GM18861 (cell line): Measurements from ENCODE around the gene LRRC8D.
A peak's percentile ranks its signal among the peaks of the same experiment; 100 is the strongest.
"Not testable (repeated sequence)": the region's sequence is repeated elsewhere in the genome, so short reads cannot be mapped to it uniquely, and the experiment has no call there.

ENCODE experiments used
- ATAC-seq: cut with Tn5 transposase; IDR thresholded peaks from one replicate; pipeline ENCODE4 v1.9.1; 2021; ENCODE audit not compliant: unreplicated experiment

The LRRC8D gene

DNA sequence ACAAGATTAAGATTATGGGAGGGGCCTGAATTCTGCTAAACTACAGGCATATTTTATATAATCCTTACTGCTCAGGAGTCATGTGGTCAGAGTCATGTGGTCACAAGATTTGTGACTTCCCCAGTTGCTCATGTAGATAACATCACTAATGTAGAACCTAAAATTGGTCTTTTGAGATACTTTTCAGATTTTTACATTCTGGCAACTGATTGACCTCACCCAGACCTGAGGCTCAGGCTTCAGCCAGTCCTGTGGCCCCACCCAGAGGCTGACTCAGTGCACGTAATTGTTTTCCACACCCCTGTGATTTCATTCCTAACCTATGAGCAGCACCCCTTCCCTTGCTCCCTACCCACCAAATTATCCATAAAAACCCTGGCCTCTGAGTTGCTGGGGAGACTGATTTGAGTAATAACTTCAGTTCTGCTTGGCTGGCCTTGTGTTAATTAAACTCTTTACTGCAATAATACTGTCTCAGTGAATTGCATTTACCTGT, 132.3 kb downstream of the LRRC8D start:
- ATAC-seq: peak; percentile 54

DNA sequence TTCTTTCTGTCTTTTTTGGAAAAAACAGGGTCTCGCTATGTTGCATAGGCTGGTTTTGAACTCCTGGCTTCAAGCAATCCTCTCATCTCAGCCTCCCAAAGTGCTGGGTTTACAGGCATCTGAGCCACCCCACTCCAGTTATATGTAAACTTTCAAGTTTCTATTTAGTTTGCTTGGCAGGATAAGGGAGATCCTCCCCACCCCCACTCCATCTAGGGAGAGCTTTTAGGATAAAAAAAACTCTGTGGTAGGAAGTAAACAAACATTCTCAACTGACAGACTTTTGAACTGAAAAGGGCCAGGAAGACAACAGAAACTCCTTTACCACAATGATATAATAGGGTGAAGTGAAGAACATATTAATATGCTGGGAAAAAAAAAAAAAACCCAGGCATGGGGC, 133.1 kb downstream of the LRRC8D start:
- no peak for ATAC-seq

DNA sequence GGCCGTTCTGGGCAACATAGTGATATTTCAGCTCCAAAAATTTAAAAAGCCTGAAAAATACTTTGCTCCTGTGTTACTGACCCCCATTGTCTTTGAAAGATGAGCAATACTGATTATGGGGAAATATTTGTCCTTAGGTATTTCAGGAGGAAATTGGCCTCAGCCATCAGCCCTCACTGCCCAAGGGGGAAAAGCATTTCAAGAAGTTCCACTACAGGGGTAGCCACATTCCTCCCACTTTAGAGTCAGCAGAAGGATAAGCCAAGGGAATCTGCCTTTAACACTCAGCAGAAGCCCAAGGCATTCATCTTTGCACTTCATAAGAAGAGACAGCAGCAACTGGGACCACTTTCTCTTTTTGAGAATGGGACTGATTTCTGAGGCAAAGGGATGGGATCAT, 133.6 kb downstream of the LRRC8D start:
- ATAC-seq: no peak

DNA sequence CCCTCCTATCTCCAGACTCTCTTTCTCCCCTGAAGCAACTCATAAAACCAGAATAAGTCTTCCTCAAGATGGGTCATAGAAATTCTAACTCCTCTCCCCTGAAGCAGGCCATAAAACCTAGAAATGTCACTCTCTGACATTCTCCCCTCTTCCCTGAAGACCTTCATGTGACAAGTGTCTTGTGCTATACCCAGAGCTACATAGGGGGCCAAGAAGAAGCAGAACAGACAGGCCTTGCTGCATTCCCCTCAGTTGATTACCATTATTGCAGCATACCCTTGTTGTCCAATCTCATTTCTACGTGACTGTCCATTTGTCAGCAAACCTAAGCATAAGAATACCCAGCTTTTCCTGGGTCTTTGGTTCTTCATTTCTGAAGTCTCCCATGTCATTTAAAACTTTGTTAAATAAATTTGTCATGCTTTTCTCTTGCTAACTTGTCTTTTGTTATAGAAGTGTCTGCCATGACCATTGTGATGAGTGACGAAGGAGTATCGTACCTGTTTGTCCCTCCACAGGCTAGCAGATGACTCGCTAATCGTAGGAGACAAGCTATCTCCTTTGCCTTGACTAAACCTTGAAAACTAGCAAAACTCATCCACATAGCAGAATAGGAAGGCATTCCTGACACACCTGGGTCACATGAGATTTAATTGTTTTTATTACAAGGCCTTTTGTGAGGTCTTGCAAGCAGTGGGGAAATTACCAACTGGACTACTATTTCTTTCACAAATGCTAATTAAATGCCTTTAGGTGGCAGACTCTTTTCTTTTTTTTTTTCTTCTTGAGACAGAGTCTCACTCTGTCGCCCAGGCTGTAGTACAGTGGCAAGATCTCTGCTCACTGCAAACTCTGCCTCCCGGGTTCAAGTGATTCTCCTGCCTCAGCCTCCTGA, 134.7 kb downstream of the LRRC8D start:
- no peak for ATAC-seq

DNA sequence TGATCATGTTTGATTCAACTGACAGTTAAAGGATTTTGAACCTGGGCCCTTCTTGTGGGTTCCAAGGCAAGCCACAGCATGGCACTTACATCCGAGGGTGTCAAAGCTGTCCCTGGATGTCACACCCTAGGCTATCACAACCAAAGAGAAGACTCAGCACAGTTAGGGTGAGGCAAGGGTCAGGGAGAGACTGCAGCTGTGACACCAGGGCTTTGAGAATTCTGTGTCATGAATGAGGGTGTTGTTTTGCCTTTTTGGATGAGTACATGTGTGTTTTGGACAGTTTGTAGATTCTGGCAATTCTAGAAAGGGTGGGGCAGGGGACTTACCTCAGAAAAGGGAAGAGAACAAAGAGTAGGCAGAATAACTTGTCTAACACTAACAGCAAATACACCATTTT, 136.3 kb downstream of the LRRC8D start:
- no peak for ATAC-seq

DNA sequence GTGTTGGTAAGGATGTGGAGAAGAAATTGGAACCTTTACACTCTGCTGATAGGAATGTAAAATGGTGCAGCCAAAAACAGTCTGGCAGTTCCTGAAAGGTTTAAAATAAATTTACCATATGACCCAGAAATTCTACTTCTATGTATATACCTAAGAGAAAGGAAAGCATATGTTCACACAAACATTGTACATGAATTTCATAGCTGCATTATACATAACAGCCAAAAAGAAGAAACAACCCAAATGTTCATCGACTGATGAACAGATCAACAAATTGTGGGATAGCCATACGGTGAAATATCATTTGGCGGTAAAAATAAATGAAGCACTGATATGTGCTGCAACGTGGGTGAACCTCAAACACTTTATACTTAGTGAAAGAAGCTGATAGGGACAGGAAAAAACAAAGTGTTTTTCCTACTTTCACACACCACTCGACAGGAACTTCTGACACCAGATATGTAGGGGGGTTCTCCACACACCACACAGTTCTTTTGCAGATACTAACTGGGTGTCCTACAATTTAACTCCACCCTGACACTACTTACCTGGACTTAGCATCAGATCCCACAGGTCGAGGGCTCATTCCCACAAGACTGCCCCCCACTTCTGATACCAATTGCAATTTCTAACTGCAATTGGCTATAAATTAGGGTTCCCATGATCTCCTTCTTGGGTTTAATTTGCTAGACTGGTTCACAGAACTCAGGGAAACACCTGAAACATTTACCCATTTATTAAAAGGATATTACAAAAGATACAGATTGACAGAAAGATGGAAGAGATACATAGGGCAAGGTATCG, 138.2 kb downstream of the LRRC8D start:
- no peak for ATAC-seq

DNA sequence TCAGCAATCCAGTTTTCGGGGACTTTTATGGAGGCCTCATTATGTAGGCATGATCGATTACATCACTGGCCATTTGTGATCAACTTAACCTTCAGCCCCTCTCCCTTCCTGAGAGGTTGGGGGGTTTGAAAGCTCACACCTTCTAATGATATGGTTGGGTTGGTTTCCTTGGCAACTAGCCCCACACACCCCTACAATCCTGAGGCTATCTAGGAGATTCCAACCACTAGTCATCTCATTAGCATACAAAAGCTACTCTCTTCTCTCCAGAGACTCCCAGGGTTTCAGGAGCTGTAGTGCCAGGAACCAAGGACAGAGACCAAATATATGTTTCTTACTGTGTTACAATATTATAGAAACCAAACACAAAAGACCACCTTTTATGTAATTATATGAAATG, 138.9 kb downstream of the LRRC8D start:
- no peak for ATAC-seq

DNA sequence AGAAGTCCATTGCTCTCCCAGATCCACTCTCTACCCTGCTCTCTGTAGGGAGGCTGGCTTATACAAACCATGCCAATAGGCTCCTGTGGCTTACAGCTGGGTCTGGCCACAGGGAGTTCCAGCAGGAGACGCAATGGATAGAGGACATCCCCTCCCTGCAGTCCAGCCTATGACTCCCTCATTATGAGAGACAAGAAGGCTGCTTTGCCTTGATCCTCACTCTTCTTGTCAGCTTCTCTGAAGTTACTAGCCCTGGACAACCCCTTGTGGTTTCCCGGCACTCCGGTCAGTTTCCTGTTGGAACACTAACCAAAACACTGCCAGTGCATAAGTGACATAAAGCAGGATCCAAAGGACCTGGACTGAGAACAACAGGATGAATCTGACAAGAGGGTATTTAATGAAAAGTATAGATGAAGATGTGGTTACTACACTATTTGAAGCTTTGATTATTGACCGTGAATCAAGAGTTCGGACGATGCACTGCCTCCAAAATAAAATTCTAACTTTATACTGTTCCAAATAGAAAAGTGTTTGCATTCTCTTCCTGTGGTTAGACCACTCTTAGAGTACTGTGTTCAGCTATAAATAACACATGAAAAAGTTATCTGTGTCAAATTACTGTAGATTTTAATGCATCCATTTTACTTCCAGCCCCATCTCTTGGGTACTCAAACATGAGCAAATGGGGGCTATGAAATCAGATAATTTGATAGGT, 141.4 kb downstream of the LRRC8D start:
- ATAC-seq: no peak

DNA sequence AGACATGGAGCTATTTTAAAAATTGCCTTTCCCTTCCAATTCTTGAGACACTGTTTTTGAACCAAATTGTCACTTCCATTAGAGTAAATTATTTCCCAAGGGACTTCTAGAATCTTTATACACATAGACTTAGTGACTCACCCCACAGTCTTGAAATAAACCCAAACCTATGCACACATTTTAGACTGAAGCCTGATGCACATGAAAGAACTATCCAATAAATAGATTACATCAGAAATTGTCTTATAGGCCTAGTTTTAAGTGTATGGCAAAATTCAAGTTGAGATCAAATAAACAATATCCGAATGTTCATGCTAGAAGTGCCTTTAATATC, 141.9 kb downstream of the LRRC8D start:
- no peak for ATAC-seq

DNA sequence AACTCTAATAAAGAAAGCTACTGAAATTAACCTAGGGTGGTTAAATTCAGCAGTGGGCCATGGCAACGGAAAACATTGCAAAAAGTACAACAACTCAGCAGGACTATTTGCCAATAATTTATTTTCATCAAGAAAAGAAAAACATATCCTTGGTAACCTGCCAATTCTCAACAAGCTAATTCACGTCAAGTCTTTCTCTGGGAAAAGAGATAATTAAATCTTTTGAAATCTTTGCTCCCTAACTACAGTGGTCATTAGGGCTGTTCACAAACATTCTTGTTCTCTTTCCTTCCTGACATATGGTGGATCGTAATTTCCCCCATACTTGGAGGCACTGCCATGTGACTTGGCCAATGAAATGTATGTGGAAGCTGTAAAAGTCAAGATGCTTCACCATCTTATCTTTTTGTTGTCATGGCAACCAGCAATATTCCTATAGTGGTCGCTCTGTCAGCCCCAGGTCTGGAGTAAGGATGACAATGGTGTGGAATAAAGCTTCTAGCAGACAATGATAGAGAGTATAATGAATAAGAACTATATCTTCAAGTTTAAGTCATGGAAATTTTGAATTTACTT, 144.4 kb downstream of the LRRC8D start:
- no peak for ATAC-seq

DNA sequence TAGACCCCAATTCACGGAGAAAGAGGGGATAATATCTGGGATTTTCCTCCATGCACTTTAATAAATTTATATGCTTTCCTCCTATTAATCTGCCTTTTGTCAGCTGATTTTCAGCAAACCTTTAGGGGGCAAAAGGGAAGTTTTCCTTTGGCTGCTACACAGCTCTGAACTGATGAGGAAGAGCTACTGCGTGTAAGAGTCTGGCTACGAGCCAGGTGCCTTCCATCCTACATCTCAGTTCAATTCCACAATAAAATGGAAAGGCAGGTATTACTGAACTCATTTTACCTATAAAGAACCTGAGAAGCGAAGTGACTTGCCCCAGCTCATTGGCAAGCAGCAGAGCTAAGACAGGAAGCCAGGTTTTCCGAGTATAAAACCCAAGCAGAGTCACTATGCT, 145.8 kb downstream of the LRRC8D start:
- ATAC-seq: no peak

DNA sequence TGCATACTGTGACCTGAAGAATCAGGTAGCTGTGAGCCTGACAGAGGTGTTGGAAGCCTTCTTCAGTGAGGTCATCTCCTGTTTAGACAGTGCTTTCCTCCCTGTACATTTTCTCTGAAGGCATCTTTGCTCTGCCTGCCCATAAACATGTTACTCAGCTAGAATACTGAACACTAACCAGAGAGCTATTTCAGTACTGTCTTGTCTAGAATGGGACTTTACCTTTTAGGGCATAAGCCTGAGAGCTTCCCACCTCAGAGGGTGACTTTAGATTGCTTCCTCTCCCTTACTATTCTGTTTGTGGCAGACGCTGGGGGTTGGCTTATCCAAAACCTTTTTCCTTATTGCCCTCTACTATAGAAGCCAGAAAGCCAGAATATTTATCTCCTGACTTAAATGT, 150.8 kb downstream of the LRRC8D start:
- ATAC-seq: peak; percentile 68

DNA sequence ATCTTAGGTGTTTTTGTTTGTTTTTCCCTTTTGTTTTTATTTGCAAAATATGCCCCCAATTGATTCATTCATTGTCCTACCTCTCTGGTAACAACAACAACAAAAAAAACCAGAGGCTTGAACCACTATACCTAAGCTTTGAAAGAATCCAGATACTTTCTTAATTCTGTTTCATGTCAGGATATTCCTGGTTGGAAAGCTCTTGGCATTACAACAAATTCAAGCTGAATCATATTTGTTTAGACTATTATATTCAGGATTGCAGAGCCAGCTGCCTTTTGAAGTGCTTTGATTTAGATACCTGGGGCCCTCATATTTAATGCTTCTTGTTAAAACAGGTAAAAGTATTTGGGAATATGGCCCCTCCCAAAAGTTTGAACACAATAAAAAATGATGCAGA, 151.2 kb downstream of the LRRC8D start:
- ATAC-seq: no peak

DNA sequence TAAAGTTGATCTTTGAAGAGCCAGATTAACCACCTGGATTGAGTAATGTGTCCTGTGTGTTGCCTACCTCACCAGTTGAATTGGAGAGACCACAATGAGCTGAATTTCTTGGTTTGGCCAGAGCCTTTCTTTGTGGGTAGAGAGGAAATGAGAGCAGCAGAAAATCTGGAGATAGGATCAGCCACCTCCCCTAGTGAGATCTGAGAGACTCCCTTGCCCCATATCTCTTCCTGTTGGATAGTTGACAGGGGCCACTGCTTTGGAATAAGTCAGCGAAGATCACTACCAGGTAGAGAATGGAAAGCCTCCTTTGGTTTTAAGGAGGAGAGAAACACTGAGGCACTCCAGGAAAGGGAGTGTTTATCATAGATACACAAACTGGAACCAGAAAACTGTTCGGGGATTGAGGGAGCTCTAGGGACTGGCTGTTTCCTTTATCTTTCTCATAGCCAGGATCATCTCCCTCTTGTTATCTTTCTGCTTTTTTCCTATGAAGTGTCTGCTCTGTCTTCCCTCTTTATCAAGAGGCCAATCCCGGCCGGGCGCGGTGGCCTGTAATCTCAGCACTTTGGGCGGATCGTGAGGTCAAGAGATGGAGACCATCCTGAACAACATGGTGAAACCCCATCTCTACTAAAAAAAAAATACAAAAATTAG, 152.8 kb downstream of the LRRC8D start:
- no peak for ATAC-seq

DNA sequence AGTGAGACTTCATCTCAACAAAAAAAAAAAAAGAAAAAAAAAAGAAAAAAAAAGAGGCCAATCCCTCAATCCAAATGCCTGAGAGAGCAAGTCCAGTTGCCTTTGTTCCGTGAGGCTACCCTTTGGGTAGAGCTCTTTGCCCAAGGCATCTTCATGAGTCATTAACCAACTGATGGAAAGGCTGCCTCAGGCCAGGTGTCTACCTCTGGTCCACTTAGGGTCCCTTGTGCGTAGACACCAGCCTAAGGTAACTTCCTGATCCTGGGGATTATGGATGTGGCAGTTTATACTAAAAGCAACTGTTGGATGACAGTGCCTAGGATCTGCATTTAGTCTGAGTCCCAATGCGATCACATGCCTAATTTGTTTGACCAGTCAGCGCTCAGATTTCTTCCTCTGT, 153.4 kb downstream of the LRRC8D start:
- ATAC-seq: no peak

DNA sequence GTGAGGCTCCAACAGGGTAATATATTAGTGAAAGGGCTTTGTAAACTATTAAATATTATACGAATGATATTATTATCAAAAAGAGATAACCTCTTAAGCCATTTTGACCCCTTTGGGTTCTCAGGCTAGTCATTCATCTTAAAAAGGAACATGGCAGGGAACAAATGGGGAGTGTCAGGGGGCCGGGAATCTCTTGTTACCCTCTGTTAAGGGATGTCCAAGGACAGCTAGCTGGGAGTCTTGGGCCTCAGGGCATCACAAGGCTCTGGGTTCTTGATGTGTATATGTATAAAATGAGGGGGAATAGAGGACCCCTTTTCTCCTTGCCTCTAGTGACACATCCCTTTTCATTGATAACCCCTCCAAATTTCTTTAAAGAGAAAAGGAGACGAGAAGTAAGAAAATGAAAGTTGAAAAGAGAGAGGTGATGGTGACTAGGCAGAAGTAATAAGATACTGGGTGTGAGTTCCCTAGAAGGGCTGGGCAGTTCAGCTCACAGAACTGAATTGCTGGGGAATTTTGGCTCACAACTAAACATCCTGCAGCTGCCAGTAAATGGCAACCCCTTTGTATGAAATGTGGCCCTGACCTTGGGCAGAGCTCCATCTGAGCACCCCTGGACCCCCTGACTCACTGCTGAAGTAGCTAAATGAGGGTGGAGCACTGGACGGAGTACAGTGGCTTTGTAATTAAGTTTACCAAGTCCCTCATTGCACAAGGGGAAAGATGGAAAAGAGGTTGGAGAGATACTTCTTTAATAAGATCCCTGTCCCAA, 154.1 kb downstream of the LRRC8D start:
- no peak for ATAC-seq

DNA sequence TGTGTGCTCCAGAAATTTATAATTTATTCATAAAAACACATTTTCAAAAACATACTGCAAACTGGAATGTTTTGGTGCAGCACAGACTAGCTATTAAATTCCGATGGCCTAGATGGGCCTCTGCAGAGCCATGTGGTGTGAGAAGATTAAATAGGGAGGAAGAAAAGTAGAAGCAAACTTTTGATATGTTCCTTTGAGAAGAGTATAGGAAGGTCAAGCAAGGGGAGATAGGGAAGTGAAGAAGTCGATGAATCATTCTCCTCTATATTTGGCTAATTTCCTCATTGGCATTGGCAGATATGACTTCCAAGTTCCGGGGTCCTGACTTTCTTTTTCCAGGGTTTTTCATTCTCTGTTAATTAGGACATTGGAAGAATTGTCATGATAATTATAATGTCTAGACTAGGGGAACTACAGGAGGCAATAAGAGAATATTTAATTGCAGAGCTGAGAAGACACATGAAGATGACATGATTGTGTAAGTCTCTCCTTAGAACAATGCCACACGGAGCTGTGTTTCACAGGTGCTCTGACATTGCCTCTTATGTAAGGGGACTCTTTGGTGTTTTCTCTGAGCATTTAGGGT, 154.8 kb downstream of the LRRC8D start:
- ATAC-seq: no peak

DNA sequence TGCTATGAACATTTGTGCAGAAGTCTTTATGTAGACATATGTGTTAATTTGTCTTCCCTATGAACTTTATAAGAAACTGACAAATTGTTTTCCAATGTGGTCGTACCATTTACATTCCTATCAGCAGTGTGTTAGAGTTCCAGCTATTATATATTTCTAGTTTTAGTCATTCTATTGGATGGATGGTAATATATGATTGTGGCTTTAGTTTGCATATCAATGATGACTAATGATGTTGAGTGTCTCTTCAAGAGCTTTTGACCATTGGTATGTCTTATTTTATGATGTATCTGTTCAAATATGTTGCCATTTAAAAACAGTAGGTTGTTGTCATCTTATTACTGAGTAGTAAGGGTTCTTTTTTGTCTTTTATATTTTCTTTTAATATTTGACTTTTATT, 157.9 kb downstream of the LRRC8D start:
- ATAC-seq: no peak

DNA sequence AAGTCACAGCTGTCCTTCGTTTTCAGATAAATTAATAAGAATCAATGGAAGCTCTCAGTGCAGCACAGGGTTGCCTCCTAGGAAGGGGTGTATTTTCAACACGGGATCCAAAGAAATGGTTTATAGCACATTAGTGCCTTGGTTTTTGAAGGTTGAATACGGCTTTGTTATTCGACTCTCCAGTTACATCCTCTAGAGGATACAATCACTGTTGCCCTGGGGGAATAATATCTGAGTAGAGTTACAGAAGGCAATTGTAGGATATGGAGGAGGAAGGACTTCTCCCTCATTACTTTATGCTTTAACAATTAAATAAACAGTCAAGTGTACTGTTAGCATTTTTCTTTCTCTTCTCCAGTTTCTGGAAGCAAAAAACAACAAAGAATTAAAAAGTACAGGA, 159.8 kb downstream of the LRRC8D start:
- ATAC-seq: no peak

DNA sequence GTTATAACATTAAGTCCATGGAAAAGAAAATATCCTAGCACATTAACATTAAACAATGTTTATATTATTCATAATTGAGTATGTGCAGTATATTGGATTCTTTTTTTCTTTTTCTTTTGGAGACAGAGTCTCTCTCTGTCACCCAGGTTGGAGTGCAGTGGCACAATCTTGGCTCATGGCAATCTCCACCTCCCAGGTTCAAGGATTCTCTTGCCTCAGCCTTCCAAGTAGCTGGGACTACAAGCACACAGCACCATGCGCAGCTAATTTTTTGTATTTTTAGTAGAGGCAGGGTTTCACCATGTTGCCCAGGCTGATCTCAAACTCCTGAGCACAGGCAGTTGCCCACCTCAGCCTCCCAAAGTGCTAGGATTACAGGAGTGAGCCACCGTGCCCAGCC, 162.0 kb downstream of the LRRC8D start:
- not testable (repeated sequence) for ATAC-seq
